ENCODE results near the gene LZTR1.

GRCh38 chr22:20937794-20938671 lies 44.1 kb upstream of the LZTR1 start:
- TF ChIP-seq REST (IDR thresholded peaks at IDR 0.05; ENCODE audit: low read depth) (no peak), RAD21 (IDR thresholded peaks at IDR 0.05; ENCODE audit: low read depth) (no peak), CREB1 (IDR thresholded peaks at IDR 0.05; ENCODE audit: low read depth) (no peak), TAF1 (IDR thresholded peaks at IDR 0.05; ENCODE audit: low read depth) (no peak), CEBPB (IDR thresholded peaks at IDR 0.05) (no peak), EP300 (IDR thresholded peaks at IDR 0.05; ENCODE audit: borderline replicate concordance) (no peak), ZBTB7A (IDR thresholded peaks at IDR 0.05; ENCODE audit: low read depth) (no peak)
